Measurements from ENCODE around the gene TERT.

DNA sequence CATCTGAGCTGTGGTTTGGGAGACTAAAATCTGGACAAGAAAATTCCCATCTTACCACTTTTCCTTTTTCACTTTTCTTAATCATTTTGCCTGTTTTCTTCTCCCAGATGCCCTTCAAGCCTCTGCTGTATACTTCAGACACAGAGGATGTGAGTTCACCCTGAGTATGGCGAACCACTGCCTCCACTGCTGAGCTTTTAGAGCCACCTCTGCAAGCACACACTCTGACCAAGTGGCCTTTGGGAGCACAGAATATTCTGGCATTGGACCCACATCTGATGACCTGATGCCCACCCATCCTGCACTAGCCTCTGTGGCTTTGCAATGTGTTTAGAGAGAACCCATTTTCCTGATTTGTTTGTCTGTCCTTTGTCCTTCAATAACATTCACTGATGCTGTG, 32.5 kb downstream of the TERT start:
- no peak for TF ChIP-seq EZH2phosphoT487 (conservative IDR thresholded peaks at IDR 0.05; ENCODE audit: low read length)
- TF ChIP-seq, protein P1, sequence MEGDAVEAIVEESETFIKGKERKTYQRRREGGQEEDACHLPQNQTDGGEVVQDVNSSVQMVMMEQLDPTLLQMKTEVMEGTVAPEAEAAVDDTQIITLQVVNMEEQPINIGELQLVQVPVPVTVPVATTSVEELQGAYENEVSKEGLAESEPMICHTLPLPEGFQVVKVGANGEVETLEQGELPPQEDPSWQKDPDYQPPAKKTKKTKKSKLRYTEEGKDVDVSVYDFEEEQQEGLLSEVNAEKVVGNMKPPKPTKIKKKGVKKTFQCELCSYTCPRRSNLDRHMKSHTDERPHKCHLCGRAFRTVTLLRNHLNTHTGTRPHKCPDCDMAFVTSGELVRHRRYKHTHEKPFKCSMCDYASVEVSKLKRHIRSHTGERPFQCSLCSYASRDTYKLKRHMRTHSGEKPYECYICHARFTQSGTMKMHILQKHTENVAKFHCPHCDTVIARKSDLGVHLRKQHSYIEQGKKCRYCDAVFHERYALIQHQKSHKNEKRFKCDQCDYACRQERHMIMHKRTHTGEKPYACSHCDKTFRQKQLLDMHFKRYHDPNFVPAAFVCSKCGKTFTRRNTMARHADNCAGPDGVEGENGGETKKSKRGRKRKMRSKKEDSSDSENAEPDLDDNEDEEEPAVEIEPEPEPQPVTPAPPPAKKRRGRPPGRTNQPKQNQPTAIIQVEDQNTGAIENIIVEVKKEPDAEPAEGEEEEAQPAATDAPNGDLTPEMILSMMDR (IDR thresholded peaks at IDR 0.05; ENCODE audit: insufficient read depth, low read length, poor library complexity, severe bottlenecking) = no peak
